Ovary (tissue), 9 donors: Measurements from ENCODE around the gene HCFC1R1. TPM values are rescaled to one million over a fixed set of nuclear protein-coding genes. Genes with fewer than 3 reads are reported as not detected.

Source experiments
- DNase-seq, 5 donors: peaks; one replicate each; pipeline ENCODE4 v3.0.0-alpha.2; 2019 to 2020
- H3K27ac ChIP-seq, 2 donors: fragments of 200-600 bp; one replicate each; pipeline versions ENCODE4 v1.5.1 to v1.8.0; 2019 to 2022
- H3K27me3 ChIP-seq: fragments of 200-600 bp; one replicate; pipeline ENCODE4 v1.8.0; 2022
- H3K36me3 ChIP-seq: fragments of 200-600 bp; sonication (generic); one replicate; pipeline ENCODE4 v1.5.1; 2019
- H3K4me1 ChIP-seq: one replicate; pipeline ENCODE4 v1.8.1; 2013; ENCODE audit warnings: mild to moderate bottlenecking, moderate library complexity; ENCODE audit not compliant: insufficient read depth
- H3K4me3 ChIP-seq: fragments of 200-600 bp; sonication (generic); one replicate; pipeline ENCODE4 v1.5.1; 2017
- H3K9me3 ChIP-seq, 2 donors: fragments of 200-600 bp in 1 of 2; sonication (generic) in 1 of 2; one replicate each; pipeline versions ENCODE4 v1.5.1 to v1.8.1; 2013 to 2019; ENCODE audit warnings: mild to moderate bottlenecking in 1 of 2, moderate library complexity in 1 of 2
- CTCF ChIP-seq, 3 donors: fragments of 450-650 bp in 2 of 3; fragments of 200-600 bp in 1 of 3; IDR thresholded peaks; one replicate each; pipeline versions ENCODE4 v1.5.1 to v1.8.0; 2016 to 2022; ENCODE audit warnings: antibody characterized with exemption in 3 of 3, mild to moderate bottlenecking in 1 of 3
- EP300 ChIP-seq: sonication (generic); formaldehyde crosslinking; IDR thresholded peaks from one replicate; pipeline ENCODE4 v1.6.1; 2017; ENCODE audit warnings: antibody characterized with exemption
- POLR2A ChIP-seq: fragments of 450-650 bp; IDR thresholded peaks from one replicate; pipeline ENCODE4 v1.6.1; 2017; ENCODE audit warnings: antibody characterized with exemption, mild to moderate bottlenecking, moderate library complexity
- WGBS, 3 donors: extraction: QIAGEN DNeasy Blood & Tissue Kit in 1 of 3; methylation state at CpG; one replicate each; pipeline versions ENCODE4 v1.1.5 to v1.1.7; 2013 to 2017; 5-methylcytosine and 5-hydroxymethylcytosine counted together
- intact Hi-C, 4 donors: fragments of 100-400 bp; cut with DNase I; formaldehyde crosslinking; loops; one replicate each; pipeline versions ENCODE4 v1.11.0 to v1.15.1; 2022 to 2023
- polyA plus RNA-seq, 2 donors: library from polyadenylated mRNA; stranded (reverse); fragments of 200-250 nt in 1 of 2; fragments of 350-450 nt in 1 of 2; fragmentation: Illumina TruSeq in 1 of 2; extraction: RNeasy Lipid Tissue Mini Kit (QIAGEN cat#74804) in 1 of 2; gene quantifications; one replicate each; pipeline ENCODE4 v1.2.3, GENCODE V29; 2013 to 2014
- total RNA-seq, 7 donors: library from RNA; depleted of rRNA in 2 of 7; stranded (reverse); fragments of >200 nt in 2 of 7; fragmentation: NEBNext Ultra II Directional in 3 of 7; extraction: Animal tissue kit (Norgen Biotek cat#: 25700) in 3 of 7; gene quantifications; one replicate each; pipeline versions ENCODE4 v1.1.0 to v1.2.4, GENCODE V29; 2016 to 2023
- donor health status: DM: no; HTN: no; CAD: no; lungs with moderate emphysema.
- donor health status: DM: no; HTN: no; CAD: no.
- donor health status: Bipolar disorder and iron deficiency.
- donor health status: DM: yes; HTN: yes; CAD: no.
- donor health status: DM: no; HTN: no; CAD: no.
- donor health status: DM: yes; HTN: yes; CAD: no.

The HCFC1R1 gene
- total and polyA plus RNA-seq, 9 donors: 15.9 to 82.0 (median 55.1) TPM

- Histone ChIP-seq H3K27ac (no peak overlapping the region), H3K9me3 (no peaks in the 10 kb centered on the region), H3K36me3 (no peaks in the 10 kb centered on the region), H3K4me3 (peak overlapping the region; percentile 85), H3K4me1 (peaks cover 9% of the 10 kb centered on the region), H3K27me3 (no peaks in the 10 kb centered on the region)
- no peak for DNase-seq
- intact Hi-C loops: loop anchor here in 3 of 4 donors (5.0 to 10.0 kb wide), 2 partner anchors 105 to 108 kb away; no protein-coding TSS in a partner anchor
- no peak for TF ChIP-seq CTCF (IDR thresholded peaks at IDR 0.05)
- TF ChIP-seq POLR2A: no peak
- TF ChIP-seq EP300: no peak
- WGBS, 3 donors: 62 to 67% (median 64%) methylated on average over 9 of the region's 9 CpGs
These were observed 36.0 kb upstream of the HCFC1R1 start for GRCh38 chr16:3059723-3060242.

GRCh38 chr16:3059041-3059722 lies 35.4 kb upstream of the HCFC1R1 start:
- no peaks in the 10 kb centered on the region for H3K36me3 ChIP-seq
- H3K4me3 ChIP-seq: peak overlapping the region; percentile 85
- no peaks in the 10 kb centered on the region for H3K27me3 ChIP-seq
- DNase-seq: peak; percentile 76 to 89 (median 84)
- intact Hi-C loops: loop anchor here in 3 of 4 donors (5.0 to 10.0 kb wide), 2 partner anchors 106 to 108 kb away; no protein-coding TSS in a partner anchor
- no peak overlapping the region for H3K27ac ChIP-seq
- peak; percentile 93 to 99 (median 97) for TF ChIP-seq CTCF (IDR thresholded peaks at IDR 0.05)
- TF ChIP-seq EP300: no peak
- peaks cover 8% of the 10 kb centered on the region for H3K4me1 ChIP-seq
- 0 to 3% (median 1%) methylated on average over 6 to 67 of the region's 67 CpGs for WGBS, 3 donors
- no peaks in the 10 kb centered on the region for H3K9me3 ChIP-seq

DNA sequence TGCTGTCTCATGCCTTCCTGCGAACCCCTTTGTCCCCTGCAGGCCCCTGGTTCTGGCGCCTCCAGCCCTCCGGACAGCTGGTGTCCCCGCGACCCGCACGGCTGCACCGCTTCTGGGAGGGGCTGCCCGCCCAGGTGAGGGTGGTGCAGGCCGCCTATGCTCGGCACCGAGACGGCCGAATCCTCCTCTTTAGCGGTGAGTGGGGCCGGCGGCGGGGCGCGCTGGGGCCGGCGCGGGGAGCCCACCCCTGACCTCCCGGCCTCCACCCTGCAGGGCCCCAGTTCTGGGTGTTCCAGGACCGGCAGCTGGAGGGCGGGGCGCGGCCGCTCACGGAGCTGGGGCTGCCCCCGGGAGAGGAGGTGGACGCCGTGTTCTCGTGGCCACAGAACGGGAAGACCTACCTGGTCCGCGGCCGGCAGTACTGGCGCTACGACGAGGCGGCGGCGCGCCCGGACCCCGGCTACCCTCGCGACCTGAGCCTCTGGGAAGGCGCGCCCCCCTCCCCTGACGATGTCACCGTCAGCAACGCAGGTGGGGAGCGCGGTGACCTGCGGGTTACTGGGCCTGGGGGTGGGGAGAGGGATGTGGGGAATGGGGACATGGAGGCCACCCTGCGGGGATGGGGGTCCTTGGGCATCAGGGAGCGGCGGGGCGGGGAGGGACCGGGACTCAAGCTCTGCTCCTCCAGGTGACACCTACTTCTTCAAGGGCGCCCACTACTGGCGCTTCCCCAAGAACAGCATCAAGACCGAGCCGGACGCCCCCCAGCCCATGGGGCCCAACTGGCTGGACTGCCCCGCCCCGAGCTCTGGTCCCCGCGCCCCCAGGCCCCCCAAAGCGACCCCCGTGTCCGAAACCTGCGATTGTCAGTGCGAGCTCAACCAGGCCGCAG lies 34.6 kb upstream of the HCFC1R1 start:
- Histone ChIP-seq H3K4me1 (peaks cover 8% of the 10 kb centered on the region), H3K27ac (no peak overlapping the region), H3K9me3 (no peaks in the 10 kb centered on the region), H3K27me3 (no peaks in the 10 kb centered on the region), H3K36me3 (no peaks in the 10 kb centered on the region), H3K4me3 (peak overlapping the region; percentile 85)
- TF ChIP-seq CTCF (IDR thresholded peaks at IDR 0.05) (no peak), EP300 (no peak), POLR2A (no peak)
- WGBS, 3 donors: 6 to 19% (median 7%) methylated on average over 28 to 77 of the region's 77 CpGs
- intact Hi-C loops: loop anchor here in 3 of 4 donors (5.0 to 10.0 kb wide), 2 partner anchors 106 to 109 kb away; no protein-coding TSS in a partner anchor
- peak in 4 of 5 donors; percentile 43 to 57 (median 54) for DNase-seq
